ENCODE results near the gene COG5.

Gene COG5

GRCh38 chr7:107453388-107453787 is 110.3 kb downstream of the COG5 start:
- Histone ChIP-seq H3K36me3 (ENCODE audit: insufficient read depth, low read length) (no peaks in the 10 kb centered on the region), H3K27me3 (ENCODE audit: insufficient read depth, low read length) (no peaks in the 10 kb centered on the region), H3K4me3 (ENCODE audit: low read length) (no peak overlapping the region), H3K9ac (ENCODE audit: low read depth, low read length) (no peak overlapping the region), H3K27ac (ENCODE audit: low read depth, low read length) (no peak overlapping the region), H3K4me1 (ENCODE audit: insufficient read depth, low read length) (no peaks in the 10 kb centered on the region), H3K9me3 (ENCODE audit: insufficient read depth, low read depth, low read length) (no peaks in the 10 kb centered on the region)
- WGBS, result 86% methylated on average over 1 of the region's 1 CpG

GRCh38 chr7:107450970-107451369 is 112.8 kb downstream of the COG5 start:
- H3K27ac ChIP-seq (ENCODE audit: low read depth, low read length), result no peak overlapping the region
- H3K9me3 ChIP-seq (ENCODE audit: insufficient read depth, low read depth, low read length), result no peaks in the 10 kb centered on the region
- WGBS, result 94% methylated on average over 1 of the region's 1 CpG
- no peak overlapping the region for H3K4me3 ChIP-seq (ENCODE audit: low read length)
- H3K9ac ChIP-seq (ENCODE audit: low read depth, low read length), result no peak overlapping the region
- no peaks in the 10 kb centered on the region for H3K36me3 ChIP-seq (ENCODE audit: insufficient read depth, low read length)
- H3K4me1 ChIP-seq (ENCODE audit: insufficient read depth, low read length), result no peaks in the 10 kb centered on the region
- no peaks in the 10 kb centered on the region for H3K27me3 ChIP-seq (ENCODE audit: insufficient read depth, low read length)

GRCh38 chr7:107446988-107447387 is 116.7 kb downstream of the COG5 start:
- Histone ChIP-seq H3K27me3 (ENCODE audit: insufficient read depth, low read length) (no peaks in the 10 kb centered on the region), H3K4me3 (ENCODE audit: low read length) (no peak overlapping the region), H3K9ac (ENCODE audit: low read depth, low read length) (no peak overlapping the region), H3K9me3 (ENCODE audit: insufficient read depth, low read depth, low read length) (no peaks in the 10 kb centered on the region), H3K4me1 (ENCODE audit: insufficient read depth, low read length) (no peaks in the 10 kb centered on the region), H3K36me3 (ENCODE audit: insufficient read depth, low read length) (0 out of 2 replicates have a peak, but pooled peaks cover 2% of the 10 kb centered on the region), H3K27ac (ENCODE audit: low read depth, low read length) (no peak overlapping the region)
- 90% methylated on average over 1 of the region's 1 CpG for WGBS

GRCh38 chr7:107446531-107446930 is 117.2 kb downstream of the COG5 start:
- WGBS, result 89% methylated on average over 1 of the region's 1 CpG
- H3K27ac ChIP-seq (ENCODE audit: low read depth, low read length), result no peak overlapping the region
- no peak overlapping the region for H3K9ac ChIP-seq (ENCODE audit: low read depth, low read length)
- no peaks in the 10 kb centered on the region for H3K27me3 ChIP-seq (ENCODE audit: insufficient read depth, low read length)
- no peak overlapping the region for H3K4me3 ChIP-seq (ENCODE audit: low read length)
- 0 out of 2 replicates have a peak, but pooled peaks cover 4% of the 10 kb centered on the region for H3K36me3 ChIP-seq (ENCODE audit: insufficient read depth, low read length)
- no peaks in the 10 kb centered on the region for H3K4me1 ChIP-seq (ENCODE audit: insufficient read depth, low read length)
- no peaks in the 10 kb centered on the region for H3K9me3 ChIP-seq (ENCODE audit: insufficient read depth, low read depth, low read length)

GRCh38 chr7:107442678-107443077 is 121.0 kb downstream of the COG5 start:
- no peaks in the 10 kb centered on the region for H3K9me3 ChIP-seq (ENCODE audit: insufficient read depth, low read depth, low read length)
- H3K27ac ChIP-seq (ENCODE audit: low read depth, low read length), result no peak overlapping the region
- H3K27me3 ChIP-seq (ENCODE audit: insufficient read depth, low read length), result no peaks in the 10 kb centered on the region
- H3K36me3 ChIP-seq (ENCODE audit: insufficient read depth, low read length), result 0 out of 2 replicates have a peak, but pooled peaks cover 4% of the 10 kb centered on the region
- no peak overlapping the region for H3K4me3 ChIP-seq (ENCODE audit: low read length)
- no peaks in the 10 kb centered on the region for H3K4me1 ChIP-seq (ENCODE audit: insufficient read depth, low read length)
- whole genome bisulfite sequencing, result 71% methylated on average over 1 of the region's 1 CpG
- H3K9ac ChIP-seq (ENCODE audit: low read depth, low read length), result no peak overlapping the region

- H3K9me3 ChIP-seq (ENCODE audit: insufficient read depth, low read depth, low read length), result no peaks in the 10 kb centered on the region
- H3K27ac ChIP-seq (ENCODE audit: low read depth, low read length), result no peak overlapping the region
- H3K9ac ChIP-seq (ENCODE audit: low read depth, low read length), result no peak overlapping the region
- H3K4me1 ChIP-seq (ENCODE audit: insufficient read depth, low read length), result no peaks in the 10 kb centered on the region
- H3K4me3 ChIP-seq (ENCODE audit: low read length), result no peak overlapping the region
- 0 out of 2 replicates have a peak, but pooled peaks cover 4% of the 10 kb centered on the region for H3K36me3 ChIP-seq (ENCODE audit: insufficient read depth, low read length)
- H3K27me3 ChIP-seq (ENCODE audit: insufficient read depth, low read length), result no peaks in the 10 kb centered on the region
Observed at GRCh38 chr7:107441581-107442422, 121.9 kb downstream of the COG5 start.

- Histone ChIP-seq H3K9me3 (ENCODE audit: insufficient read depth, low read depth, low read length) (no peaks in the 10 kb centered on the region), H3K27me3 (ENCODE audit: insufficient read depth, low read length) (no peaks in the 10 kb centered on the region), H3K9ac (ENCODE audit: low read depth, low read length) (no peak overlapping the region), H3K4me1 (ENCODE audit: insufficient read depth, low read length) (no peaks in the 10 kb centered on the region), H3K36me3 (ENCODE audit: insufficient read depth, low read length) (0 out of 2 replicates have a peak, but pooled peaks cover 4% of the 10 kb centered on the region), H3K4me3 (ENCODE audit: low read length) (no peak overlapping the region), H3K27ac (ENCODE audit: low read depth, low read length) (no peak overlapping the region)
- 95% methylated on average over 5 of the region's 5 CpGs for WGBS
Observed at GRCh38 chr7:107439025-107439424, 124.7 kb downstream of the COG5 start.

GRCh38 chr7:107435749-107436148 is 128.0 kb downstream of the COG5 start:
- no peak overlapping the region for H3K27ac ChIP-seq (ENCODE audit: low read depth, low read length)

GRCh38 chr7:107432261-107432660 is 131.5 kb downstream of the COG5 start:
- H3K36me3 ChIP-seq (ENCODE audit: insufficient read depth, low read length), result no peaks in the 10 kb centered on the region
- H3K4me3 ChIP-seq (ENCODE audit: low read length), result no peak overlapping the region
- H3K4me1 ChIP-seq (ENCODE audit: insufficient read depth, low read length), result no peaks in the 10 kb centered on the region
- H3K9me3 ChIP-seq (ENCODE audit: insufficient read depth, low read depth, low read length), result peaks cover 5% of the 10 kb centered on the region; the same call in 1 of the 2 replicates
- WGBS, result 85% methylated on average over 1 of the region's 1 CpG
- no peaks in the 10 kb centered on the region for H3K27me3 ChIP-seq (ENCODE audit: insufficient read depth, low read length)
- no peak overlapping the region for H3K9ac ChIP-seq (ENCODE audit: low read depth, low read length)
- H3K27ac ChIP-seq (ENCODE audit: low read depth, low read length), result no peak overlapping the region

More at GRCh38 chr7:107435749-107436148, 128.0 kb downstream of the COG5 start:
- no peak overlapping the region for H3K4me3 ChIP-seq (ENCODE audit: low read length)
- peaks cover 2% of the 10 kb centered on the region; the same call in 1 of the 2 replicates for H3K9me3 ChIP-seq (ENCODE audit: insufficient read depth, low read depth, low read length)
- H3K27me3 ChIP-seq (ENCODE audit: insufficient read depth, low read length), result no peaks in the 10 kb centered on the region
- H3K36me3 ChIP-seq (ENCODE audit: insufficient read depth, low read length), result no peaks in the 10 kb centered on the region
- WGBS, result no CpG with 5 or more reads among the region's 1 CpG
- H3K9ac ChIP-seq (ENCODE audit: low read depth, low read length), result no peak overlapping the region
- H3K4me1 ChIP-seq (ENCODE audit: insufficient read depth, low read length), result no peaks in the 10 kb centered on the region

GRCh38 chr7:107430057-107430456 is 133.7 kb downstream of the COG5 start:
- Histone ChIP-seq H3K9me3 (ENCODE audit: insufficient read depth, low read depth, low read length) (peaks cover 5% of the 10 kb centered on the region; the same call in 1 of the 2 replicates), H3K4me1 (ENCODE audit: insufficient read depth, low read length) (no peaks in the 10 kb centered on the region), H3K9ac (ENCODE audit: low read depth, low read length) (no peak overlapping the region), H3K4me3 (ENCODE audit: low read length) (no peak overlapping the region), H3K27me3 (ENCODE audit: insufficient read depth, low read length) (no peaks in the 10 kb centered on the region), H3K36me3 (ENCODE audit: insufficient read depth, low read length) (no peaks in the 10 kb centered on the region), H3K27ac (ENCODE audit: low read depth, low read length) (no peak overlapping the region)

- H3K4me3 ChIP-seq (ENCODE audit: low read length), result no peak overlapping the region
- H3K9me3 ChIP-seq (ENCODE audit: insufficient read depth, low read depth, low read length), result peaks cover 5% of the 10 kb centered on the region; the same call in 1 of the 2 replicates
- no peak overlapping the region for H3K9ac ChIP-seq (ENCODE audit: low read depth, low read length)
- H3K4me1 ChIP-seq (ENCODE audit: insufficient read depth, low read length), result no peaks in the 10 kb centered on the region
- no peaks in the 10 kb centered on the region for H3K36me3 ChIP-seq (ENCODE audit: insufficient read depth, low read length)
- no peak overlapping the region for H3K27ac ChIP-seq (ENCODE audit: low read depth, low read length)
- no peaks in the 10 kb centered on the region for H3K27me3 ChIP-seq (ENCODE audit: insufficient read depth, low read length)
- WGBS, result 83% methylated on average over 1 of the region's 1 CpG
Observed at GRCh38 chr7:107428642-107429041, 135.1 kb downstream of the COG5 start.

Data from HUES64 (cell line).